HUDEP-2 (cell line): ENCODE measurements around the gene DEFB129.
"Not testable (repeated sequence)": the region's sequence is repeated elsewhere in the genome, so short reads cannot be mapped to it uniquely, and the experiment has no call there.

Source experiments
- DNase-seq, 76 experiments: peaks; one replicate each; lab custom pipeline; 2025; ENCODE audit not compliant: unreplicated experiment in 76 of 76; lab: John Stamatoyannopoulos, UW

The DEFB129 gene

DNA sequence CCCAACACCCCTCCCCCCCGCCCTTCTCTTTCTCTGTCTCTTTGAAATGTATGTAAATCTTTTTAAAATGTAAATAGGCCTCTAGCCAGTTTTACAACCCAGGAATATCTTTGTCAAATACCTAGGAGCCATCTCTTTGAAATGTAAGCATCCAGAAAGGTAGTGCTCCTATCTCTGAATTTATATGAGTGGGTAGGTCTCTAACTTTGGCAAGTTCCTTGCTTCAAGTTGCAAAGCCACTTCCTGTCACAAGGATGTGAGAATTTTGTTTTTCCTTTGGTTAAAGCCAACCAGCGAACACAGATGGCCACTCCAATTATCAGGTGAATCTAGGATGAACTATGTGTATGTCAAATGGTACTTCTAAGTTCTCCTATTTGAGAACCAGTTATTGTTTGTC is 24.3 kb downstream of the DEFB129 start:
- no peak for DNase-seq

DNA sequence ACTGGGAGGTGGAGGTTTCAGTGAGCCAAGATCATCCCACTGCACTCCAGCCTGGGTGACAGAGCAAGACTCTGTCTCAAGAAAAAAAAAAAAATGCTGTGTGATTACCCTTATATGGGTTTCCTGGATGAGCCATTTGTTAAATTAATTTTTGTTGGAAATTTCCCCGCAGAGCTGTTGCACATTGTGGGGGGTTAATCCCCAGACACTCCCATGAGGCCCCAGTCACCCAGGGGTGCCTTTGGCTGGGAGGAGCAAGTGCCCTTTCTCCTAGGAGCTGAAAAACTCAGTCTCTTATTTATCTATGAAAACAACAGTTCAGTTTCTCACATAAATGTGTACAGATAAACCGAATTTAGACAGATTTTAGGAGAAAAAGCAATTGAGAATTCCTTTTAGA is 25.7 kb downstream of the DEFB129 start:
- DNase-seq = no peak

DNA sequence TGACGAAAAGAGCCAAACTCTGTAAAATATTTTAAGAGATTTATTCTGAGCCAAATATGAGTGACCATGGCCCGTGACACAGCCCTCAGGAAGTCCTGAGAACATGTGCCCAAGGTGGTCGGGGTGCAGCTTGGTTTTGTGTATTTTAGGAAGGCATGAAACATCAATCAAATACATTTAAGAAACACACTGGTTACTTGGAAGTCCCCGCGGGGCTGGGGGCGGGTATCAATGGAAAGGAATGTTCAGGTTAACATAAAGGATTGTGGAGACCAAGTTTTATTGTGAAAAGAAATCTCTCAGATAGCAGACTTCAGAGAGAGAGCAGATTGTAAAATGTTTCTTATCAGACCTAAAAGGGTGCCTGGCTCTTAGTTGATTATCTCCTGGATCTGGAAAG is 26.4 kb downstream of the DEFB129 start:
- DNase-seq = not testable (repeated sequence)

DNA sequence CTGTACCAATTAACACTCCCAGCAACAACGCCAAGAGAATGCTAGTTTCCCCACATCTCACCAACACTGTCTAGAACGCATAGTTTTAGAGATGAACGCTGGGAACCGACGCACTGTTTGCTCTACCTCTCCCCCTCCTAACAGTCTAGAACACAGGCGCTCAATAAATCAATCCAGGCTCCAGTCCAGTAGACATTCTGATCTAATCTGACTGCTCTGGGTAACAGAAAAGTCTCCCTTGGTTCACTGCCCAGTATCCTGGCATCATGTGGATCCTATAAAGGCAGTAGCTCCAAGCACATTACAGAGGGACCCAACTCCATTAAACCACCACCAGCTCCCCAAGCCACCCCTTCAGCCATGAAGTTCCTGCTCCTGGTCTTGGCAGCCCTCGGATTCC is 30.4 kb downstream of the DEFB129 start, which contains the start of gene DEFB132:
Gene DEFB132 (plus strand): TSS at position 306 of the 400 bp plus-strand sequence. CDS start 55 bp downstream, at position 361.
- DNase-seq = no peak

DNA sequence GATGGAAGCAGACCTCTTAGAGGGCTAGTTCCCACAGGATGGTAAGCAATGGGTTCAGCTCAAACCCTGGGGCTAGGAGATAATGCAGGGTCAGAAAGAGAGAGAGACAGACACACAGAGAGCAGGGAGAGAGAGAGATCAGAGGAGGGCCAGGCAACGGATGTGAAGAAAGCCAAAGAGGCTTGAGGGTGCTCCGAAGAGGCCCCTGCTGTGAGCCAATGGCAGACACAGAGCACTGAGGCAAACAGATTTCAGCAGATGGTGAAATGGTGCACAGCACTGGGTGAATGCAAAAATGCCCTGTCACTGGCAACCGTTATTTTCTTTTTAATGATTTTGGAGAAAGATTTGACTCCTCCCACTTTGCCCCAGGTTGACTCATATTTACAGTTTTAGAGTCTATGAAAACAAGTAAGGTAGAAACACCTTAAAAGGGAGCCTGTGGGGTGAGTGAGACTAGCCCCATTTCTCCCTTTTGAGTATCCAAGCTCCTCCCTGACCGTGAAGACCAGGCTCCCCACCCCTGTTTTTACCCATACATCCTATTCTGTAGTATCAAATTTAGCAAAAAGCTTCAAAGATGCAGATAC is 31.3 kb downstream of the DEFB129 start:
- DNase-seq = no peak

DNA sequence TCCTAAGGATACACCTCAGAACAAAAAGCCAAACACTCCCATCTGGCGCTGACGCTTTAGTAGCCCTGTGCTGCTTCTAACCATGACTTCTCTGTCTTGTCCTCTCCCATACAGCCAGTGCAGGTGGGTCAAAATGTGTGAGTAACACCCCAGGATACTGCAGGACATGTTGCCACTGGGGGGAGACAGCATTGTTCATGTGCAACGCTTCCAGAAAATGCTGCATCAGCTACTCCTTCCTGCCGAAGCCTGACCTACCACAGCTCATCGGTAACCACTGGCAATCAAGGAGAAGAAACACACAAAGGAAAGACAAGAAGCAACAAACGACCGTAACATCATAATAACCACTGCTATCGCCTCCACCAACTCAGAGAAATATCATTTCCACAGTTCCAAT is 31.9 kb downstream of the DEFB129 start:
- DNase-seq = peak in 15 of 76 experiments; percentile 1 to 23 (median 8)

DNA sequence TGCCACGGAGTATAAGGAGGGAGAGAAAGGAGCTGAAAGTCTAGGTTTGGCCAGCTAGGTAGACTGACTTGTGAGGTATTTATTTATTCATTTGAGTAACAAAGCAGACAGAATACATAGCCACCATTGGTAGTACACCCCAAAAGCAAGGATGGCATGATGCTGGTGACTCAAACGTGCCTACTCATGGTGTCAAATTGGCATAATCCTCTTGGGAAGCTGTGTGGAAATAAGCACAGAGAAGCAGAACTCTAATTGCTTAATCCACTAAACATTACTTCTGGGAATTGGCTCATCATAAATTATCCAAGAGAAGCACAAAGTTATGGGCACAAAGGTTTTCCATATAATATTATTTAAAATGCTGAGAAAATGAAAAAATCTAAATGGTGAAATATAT is 32.9 kb downstream of the DEFB129 start:
- no peak for DNase-seq

DNA sequence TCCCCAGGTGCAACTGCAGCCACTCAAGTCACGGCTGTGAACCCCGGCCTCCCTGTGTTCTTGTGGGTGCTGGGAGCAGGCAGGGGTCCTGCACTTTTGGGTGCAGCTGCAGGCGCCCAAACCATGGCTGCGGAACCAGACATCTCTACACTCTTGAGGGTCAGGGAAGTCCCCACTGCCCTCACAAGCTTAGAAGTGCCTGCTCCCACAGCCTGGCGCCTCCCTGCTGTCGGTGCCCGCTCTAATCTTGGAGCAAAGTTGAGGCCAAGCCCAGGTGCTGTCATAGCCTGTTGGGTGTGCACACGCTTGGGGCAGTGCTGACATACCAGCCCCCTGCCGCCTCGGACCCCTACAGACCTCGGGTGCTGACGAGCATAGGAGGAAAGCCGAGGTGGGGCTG is 36.6 kb downstream of the DEFB129 start:
- DNase-seq = no peak

DNA sequence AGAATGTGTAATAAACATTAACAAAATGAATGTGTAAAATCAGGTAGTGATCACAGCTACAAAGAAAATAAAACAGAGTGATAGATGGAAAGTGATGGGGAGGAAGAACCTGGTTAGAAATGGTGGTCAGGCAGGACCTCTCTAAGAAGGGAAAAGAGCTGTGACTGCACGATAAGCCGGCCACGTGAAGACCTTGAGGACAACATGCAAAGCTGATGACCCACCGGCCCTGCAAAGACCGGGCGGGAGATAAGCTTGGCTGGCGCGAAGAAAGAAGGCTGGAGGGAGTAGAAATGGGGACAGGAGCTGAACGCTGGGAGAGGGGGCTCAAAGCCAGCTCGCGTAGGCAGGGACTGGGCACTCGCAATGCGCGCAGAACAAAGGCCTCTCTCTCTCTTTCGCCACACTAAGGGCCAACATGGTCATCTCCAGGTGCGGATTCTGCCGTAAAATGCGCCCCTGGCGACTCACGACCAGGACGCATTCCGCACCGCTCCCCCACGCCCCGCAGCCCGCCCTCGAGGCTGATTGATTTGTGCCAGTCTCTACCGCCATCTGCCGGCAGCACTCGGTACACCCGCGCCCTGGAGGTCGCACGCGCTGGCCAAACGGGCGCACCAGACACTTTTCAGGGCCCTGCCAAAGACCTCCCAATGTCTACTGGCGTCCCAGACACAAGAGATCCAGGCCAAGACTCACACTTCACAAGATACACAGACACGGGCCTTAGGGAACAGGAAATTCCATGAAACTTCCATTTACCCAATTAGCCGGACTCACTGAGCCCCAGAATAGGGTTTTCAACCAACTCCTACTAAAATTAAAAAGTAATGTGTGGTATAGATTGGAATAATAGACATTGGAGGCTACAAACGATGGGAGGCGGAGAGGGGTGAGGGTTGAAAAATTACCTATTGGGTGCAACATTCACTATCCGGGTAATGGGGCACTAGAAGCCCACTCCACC is 39.8 kb downstream of the DEFB129 start:
- peak in 74 of 76 experiments; percentile 11 to 91 (median 74) for DNase-seq

DNA sequence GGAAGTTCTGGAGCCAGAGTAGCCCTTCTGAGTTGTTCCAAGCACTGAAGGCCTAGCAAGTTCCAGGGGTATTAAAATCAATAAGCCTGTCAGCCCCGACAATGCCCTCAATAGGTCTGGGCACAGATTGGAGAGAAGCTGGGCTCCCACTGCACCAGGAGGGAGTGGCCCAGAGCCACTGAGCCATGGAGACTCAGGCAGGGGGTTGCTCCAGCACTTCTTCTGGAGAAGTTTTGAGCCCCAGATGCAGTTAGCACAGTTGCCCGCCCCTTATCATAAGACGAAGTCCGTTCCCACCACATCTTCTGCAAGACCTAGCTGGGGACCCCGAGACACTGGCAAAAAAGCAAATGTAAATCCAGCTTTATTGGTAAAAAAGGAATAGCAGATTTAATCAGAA is 43.5 kb downstream of the DEFB129 start:
- DNase-seq = no peak

DNA sequence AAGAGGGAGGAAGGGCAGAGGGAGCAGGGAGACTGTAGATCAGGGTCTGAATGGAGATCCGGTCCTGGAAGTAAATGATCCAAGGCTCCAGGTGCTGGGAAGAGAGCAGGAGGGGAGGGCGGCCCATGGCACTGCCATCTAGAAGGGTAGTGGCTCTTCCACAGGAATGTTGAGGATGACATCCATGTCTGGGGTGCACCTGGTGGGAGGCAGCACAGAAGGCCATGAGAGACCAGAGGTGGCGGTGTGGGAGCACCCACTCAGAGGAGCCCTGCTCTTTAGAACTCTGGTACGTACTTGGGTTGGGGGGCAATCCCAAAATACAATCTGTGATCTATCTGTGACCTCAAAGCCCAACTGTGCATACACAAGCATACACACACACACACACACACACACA is 44.0 kb downstream of the DEFB129 start:
- no peak for DNase-seq

DNA sequence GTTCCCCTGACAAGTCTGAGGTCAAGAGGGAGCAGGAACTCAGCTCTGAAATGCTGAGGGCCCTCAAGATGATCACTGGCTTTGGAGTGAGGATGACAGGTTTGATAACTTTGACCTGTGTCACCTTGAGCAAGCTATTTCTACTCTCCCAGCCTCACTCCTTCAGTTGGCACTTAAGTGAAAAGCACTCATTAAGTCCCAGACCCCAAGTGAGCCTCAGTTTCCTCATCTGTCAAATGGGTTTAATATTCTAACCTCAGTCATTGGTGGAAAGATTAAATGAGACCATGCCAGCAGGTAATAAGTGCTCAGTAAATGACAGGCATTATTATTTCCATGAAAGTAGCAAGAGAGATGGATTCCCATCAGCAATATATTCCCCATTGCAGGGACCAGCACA is 44.5 kb downstream of the DEFB129 start:
- DNase-seq = no peak

DNA sequence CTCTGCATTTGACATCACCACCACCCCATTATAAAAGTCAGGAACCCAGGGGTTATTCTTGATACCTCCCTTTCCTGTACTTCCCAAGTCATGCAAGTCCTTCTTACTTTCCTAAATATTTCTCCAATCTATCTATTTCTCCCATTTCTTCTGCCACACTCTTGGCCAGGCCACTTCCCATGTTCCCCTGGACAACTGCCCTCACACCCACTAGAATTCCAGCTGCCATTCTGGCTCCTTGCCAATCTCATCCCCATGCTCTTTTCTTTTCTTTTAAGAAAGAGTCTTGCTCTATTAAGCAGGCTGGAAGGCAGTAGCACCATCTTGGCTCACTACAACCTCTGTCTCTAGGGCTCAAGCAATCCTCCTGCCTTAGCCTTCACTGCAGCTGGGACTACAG is 45.7 kb downstream of the DEFB129 start:
- no peak for DNase-seq

DNA sequence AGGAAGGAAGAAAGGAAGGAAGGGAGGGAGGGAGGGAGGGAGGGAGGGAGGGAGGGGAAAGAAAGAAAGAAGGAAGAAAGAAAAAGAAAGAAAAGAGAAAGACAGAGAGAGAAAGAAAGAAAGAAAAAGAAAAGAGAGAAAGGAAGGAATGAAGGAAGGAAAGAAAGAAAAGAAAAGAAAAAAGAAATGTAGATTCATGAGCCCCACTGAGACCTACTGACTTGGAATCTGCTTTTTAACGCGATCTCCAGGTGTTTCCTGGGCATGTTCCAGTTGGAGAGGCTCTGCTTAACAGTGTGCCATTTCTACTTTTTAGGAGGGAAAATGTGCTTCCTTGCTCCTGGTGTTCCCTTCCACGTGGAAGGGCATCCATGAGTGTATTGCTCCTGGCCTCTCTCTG is 46.8 kb downstream of the DEFB129 start:
- no peak for DNase-seq

DNA sequence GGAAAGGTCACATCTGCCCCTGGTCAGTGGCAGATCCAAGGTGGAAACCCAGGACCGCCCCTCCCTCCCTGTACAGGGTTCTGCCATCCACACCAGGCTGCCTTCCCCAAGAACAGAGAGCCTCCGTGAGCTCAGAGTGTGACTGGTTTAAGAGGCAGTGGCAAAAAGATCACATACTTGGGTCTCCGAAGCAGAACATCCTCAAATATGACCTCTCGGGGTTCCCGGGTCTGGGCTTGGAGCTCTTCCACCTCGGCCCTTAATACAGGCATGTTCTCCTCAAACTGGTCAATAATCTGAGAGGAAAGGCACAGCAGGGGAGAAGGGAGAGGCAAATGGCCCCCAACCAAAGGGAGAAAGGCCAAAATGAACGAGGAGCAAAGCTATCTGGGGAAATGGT is 48.7 kb downstream of the DEFB129 start:
- no peak for DNase-seq

DNA sequence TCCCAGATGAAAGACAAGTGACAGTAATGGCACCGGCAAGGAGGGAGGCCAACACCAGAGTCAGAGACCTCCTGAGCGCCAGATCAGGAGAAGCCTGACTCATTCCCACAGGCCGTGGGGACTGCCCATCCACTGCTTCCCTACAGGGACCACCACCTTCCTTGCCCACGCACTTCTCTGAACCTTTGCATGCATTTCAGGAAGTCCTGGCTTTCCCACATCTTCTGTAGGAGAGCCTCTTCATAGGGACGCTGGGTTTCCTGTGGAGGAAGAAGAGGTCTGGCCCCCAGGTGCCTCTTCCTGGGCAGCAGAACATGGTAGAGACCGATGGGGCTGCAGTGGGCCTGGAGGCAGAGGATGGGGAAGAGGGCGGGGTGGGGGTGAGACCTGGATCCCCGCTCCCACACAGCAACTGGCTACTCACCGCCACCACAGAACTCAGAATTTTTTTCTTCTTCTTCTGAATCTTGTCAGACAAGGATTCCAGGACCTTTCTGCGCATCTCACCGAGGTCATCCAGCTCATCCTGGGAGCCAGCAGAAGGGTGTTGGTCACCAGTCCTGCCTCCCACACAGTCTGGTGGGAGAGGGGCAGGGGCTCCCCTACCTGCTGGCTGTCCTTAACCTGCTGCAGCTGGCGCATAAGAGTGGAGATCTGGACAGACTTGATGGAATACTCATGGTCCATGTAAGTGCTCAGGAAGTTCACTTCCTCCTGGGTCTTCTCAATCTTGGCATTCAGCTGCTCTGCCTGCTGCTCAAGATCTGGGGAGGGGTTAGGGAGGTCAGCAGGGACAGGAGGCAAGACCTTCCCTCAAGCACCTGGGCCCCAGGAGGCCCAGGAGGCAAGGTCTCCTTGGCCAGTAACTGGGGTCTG is 49.8 kb downstream of the DEFB129 start:
- no peak for DNase-seq

DNA sequence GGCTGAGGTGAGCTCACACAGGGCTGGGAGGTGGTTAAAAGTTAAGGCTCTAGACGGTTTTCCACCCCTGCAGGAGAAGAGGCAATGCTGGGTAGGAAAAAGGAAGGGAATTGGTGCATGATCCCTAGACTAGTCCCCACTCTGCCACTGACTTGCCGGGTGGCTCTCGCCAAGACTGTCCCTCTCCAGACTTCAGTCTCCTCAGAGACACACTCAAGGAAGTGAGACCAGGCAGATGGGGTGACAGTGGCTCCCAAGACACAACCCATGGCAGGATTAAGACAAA is 50.4 kb downstream of the DEFB129 start:
- DNase-seq = no peak

DNA sequence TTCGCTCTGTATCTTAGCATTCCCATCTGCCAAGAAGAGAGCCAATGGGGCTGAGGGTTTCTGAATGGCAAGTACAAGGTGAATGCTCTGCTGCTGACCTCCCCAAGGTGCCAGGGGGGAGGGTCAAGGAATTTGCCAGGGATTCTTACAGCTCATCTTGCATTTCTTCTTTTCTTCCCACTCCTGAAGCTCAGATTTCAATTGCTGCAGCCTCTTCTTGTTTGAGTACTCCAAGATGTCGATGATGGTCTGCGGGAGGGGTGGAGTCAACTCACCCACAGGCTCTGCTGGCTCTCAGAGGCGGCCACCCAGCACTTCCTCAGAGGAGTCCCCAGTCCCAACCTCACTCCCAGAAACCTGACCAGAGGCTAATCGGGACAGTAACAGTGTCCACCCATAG is 51.1 kb downstream of the DEFB129 start:
- no peak for DNase-seq

DNA sequence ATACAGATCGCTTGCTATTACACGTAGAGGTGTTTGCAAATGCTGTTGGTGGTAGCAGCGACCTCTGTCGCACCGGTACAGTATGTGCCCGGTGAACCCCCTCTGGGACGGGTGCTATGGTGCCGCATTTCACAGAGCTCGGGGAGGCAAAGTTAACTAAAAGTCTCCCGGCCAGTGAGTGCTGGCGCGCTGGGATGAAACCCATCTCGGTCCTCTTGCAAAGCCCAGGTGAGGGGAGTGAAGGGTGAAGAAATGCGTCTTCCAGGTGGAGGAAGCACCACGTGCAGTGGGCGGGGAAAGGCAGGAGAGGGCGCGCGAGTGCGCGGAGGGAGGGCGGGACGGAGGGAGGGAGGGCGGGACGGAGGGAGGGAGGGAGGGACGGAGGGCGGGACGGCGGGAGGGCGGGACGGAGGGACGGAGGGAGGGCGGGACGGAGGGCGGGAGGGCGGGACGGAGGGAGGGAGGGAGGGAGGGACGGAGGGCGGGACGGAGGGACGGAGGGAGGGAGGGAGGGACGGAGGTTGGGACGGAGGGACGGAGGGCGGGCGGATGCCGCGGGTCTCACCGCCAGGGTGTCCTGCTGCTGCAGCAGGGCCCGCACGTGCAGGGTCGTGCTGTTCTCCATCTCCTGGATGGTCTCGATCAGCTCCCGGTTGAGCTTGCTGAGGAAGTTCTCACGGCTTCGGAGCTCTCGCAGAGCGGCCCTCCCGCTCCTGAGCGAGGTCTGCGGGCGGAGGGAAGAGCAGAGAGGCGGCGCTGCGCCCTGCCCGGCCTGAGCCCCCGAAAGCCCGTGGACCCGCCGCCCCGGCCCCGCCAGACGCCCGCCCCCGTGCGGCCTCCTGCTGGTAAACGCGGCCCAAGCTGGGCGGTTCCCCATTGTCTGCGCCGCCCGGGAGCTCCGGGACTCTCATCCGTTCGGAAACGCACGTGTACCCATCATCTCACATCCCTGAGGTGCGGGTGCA is 51.8 kb downstream of the DEFB129 start:
- no peak for DNase-seq
